Psoas muscle (tissue), 8 donors: ENCODE results near the gene SIPA1L2. TPM values are rescaled to one million over a fixed set of nuclear protein-coding genes. Genes with fewer than 3 reads are reported as not detected.

ENCODE experiments used
- ATAC-seq, 4 donors: fragments of 200-7000 bp; cut with Tn5 transposase; one replicate each; pipeline ENCODE4 v1.9.1; 2020; ENCODE audit warnings: moderate library complexity in 3 of 4, mild to moderate bottlenecking in 2 of 4
- DNase-seq, 2 donors: peaks; one replicate each; pipeline ENCODE4 v3.0.0-alpha.2; 2020
- H3K27ac ChIP-seq: fragments of 200-600 bp; one replicate; pipeline ENCODE4 v1.8.0; 2022
- H3K27me3 ChIP-seq, 3 donors: fragments of 200-600 bp in 1 of 3; one replicate each; pipeline versions ENCODE4 v1.6.1 to v1.8.0; 2013 to 2022; ENCODE audit warnings: low read length in 2 of 3, mild to moderate bottlenecking in 2 of 3, moderate library complexity in 1 of 3; ENCODE audit not compliant: insufficient read depth in 3 of 3
- H3K36me3 ChIP-seq, 2 donors: fragments of 200-600 bp in 1 of 2; one replicate each; pipeline versions ENCODE4 v1.6.1 to v1.8.0; 2013 to 2022; ENCODE audit warnings: low read depth in 1 of 2, mild to moderate bottlenecking in 1 of 2, moderate library complexity in 1 of 2; ENCODE audit not compliant: insufficient read depth in 1 of 2
- H3K4me1 ChIP-seq: fragments of 200-600 bp; one replicate; pipeline ENCODE4 v1.8.0; 2022
- H3K4me3 ChIP-seq: fragments of 200-600 bp; one replicate; pipeline ENCODE4 v1.8.0; 2022; ENCODE audit warnings: mild to moderate bottlenecking
- H3K9me3 ChIP-seq: fragments of 200-600 bp; one replicate; pipeline ENCODE4 v1.8.0; 2022
- CTCF ChIP-seq: fragments of 200-600 bp; IDR thresholded peaks from one replicate; pipeline ENCODE4 v1.8.0; 2022; ENCODE audit warnings: antibody characterized with exemption
- WGBS, 3 donors: extraction: QIAGEN DNeasy Blood & Tissue Kit; methylation state at CpG; one replicate each; pipeline versions ENCODE4 v1.1.6 to v1.1.7; 2013; 5-methylcytosine and 5-hydroxymethylcytosine counted together
- intact Hi-C, 2 donors: fragments of 100-400 bp; cut with DNase I; formaldehyde crosslinking; loops; one replicate each; pipeline versions ENCODE4 v1.11.0 to v1.14.2; 2022
- polyA plus RNA-seq, 3 donors: library from polyadenylated mRNA; stranded (reverse); fragments of 200-250 nt; gene quantifications; one replicate each; pipeline ENCODE4 v1.2.3, GENCODE V29; 2013
- total RNA-seq, 4 donors: library from RNA; stranded (reverse); fragmentation: NEBNext Ultra II Directional in 2 of 4; extraction: Animal tissue kit (Norgen Biotek cat#: 25700) in 2 of 4; gene quantifications; one replicate each; pipeline versions ENCODE4 v1.2.1 to v1.2.4, GENCODE V29; 2021 to 2023
- donor health status: healthy with polysubstance abuse.
- donor health status: DM: no; HTN: no; CAD: no; lungs with moderate emphysema.
- donor health status: Bipolar disorder and iron deficiency.
- donor health status: healthy.
- donor health status: DM: yes; HTN: yes; CAD: no.
- donor health status: DM: no; HTN: no; CAD: no.
- donor health status: DM: no; HTN: no; CAD: no.
- donor health status: DM: yes; HTN: yes; CAD: no.

Gene SIPA1L2
- total and polyA plus RNA-seq, 7 donors = 4.3 to 54.4 (median 9.4) TPM

DNA sequence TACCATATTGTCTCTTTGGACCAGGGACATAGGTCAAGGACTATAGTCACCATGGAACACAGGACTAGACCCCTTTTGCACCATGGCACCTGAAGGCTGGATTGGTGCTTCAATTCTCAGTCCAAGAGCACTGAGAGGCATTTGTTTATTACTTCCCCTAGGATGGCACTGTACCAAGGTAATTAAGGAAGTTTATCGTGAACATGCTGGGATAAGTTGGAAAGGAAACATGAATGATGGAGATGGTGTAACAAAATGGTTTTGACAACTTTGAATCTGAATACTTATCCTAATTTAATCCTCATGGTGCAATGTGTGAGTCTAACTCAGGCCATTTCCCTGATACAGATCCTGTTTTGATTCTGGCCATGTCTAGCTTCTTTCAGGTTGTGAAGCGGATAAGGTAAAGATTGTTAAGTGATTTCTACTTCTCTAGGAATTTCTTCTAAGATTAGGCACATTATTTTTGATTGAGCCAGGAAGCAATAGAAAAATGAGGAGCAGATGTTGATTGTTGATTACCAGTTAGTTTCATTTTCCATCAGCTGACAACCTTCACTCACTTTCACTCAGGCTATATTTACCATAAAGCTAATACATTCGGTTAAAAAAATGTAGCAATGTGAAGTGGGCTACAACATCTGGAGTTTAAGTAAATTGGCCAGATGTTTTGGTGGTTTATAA lies 37.3 kb upstream of the SIPA1L2 start:
- Histone ChIP-seq H3K9me3 (no peaks in the 10 kb centered on the region), H3K27me3 (no peaks in the 10 kb centered on the region), H3K27ac (no peak overlapping the region), H3K4me3 (no peak overlapping the region), H3K36me3 (no peaks in the 10 kb centered on the region), H3K4me1 (peaks cover 5% of the 10 kb centered on the region)
- ATAC-seq (no peak), DNase-seq (no peak)
- WGBS, 3 donors = 34% methylated on average over 3 of the region's 3 CpGs
- no peak for TF ChIP-seq CTCF
- intact Hi-C loops = no loop called here

DNA sequence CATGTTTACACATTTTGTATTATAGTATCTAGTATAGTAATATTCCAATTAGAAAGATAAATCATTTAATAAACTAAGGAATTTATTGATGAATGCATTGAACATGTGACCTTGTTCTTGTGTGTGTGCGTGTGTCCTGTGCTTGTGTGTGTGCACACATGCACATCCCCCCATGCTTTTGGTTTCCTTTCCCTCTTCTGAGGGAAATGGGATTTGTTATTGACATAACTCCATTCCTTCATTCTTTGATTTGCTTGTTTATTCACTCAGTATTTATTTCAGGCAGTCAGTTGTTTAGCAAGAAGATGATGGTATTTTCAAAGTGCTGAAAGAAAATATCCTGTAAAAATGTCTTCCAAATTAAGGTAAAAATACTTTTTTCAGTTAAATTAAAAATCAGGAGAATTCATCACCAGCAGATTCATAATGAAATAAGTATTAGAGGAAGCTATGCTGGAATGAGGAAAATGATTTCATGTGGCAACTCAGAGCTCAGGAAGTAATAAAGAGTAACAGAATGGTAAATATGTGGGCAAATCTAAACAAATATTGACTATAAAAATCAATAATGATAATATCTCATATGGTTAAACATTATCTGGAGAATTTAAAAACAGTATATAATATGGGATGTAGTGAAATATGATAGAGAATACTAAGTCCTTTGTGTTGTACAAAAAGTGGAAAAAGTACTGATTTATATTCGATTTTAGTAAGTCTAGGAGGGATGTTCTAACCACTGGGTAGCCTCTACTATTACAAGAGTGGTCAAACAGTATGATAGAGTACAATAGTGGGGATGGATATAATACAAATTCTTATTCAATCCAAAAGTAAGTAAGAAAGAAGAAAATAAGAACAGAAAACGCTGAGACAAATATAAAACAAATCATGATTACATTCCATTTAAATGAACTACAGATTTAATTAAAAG lies 35.2 kb upstream of the SIPA1L2 start:
- Histone ChIP-seq H3K27ac (no peak overlapping the region), H3K4me3 (no peak overlapping the region), H3K36me3 (no peaks in the 10 kb centered on the region), H3K4me1 (no peaks in the 10 kb centered on the region), H3K9me3 (no peaks in the 10 kb centered on the region), H3K27me3 (no peaks in the 10 kb centered on the region)
- DNase-seq (no peak), ATAC-seq (no peak)
- 94 to 95% (median 94%) methylated on average over 3 of the region's 3 CpGs for WGBS, 3 donors
- intact Hi-C loops = no loop called here
- TF ChIP-seq CTCF = no peak

GRCh38 chr1:232662910-232663309 lies 33.0 kb upstream of the SIPA1L2 start:
- no peaks in the 10 kb centered on the region for H3K4me1 ChIP-seq
- H3K4me3 ChIP-seq = no peak overlapping the region
- H3K36me3 ChIP-seq = no peaks in the 10 kb centered on the region
- peak in 1 of 2 donors; percentile 57 for DNase-seq
- peak; percentile 57 to 89 (median 77) for ATAC-seq
- no peaks in the 10 kb centered on the region for H3K9me3 ChIP-seq
- TF ChIP-seq CTCF = no peak
- intact Hi-C loops = no loop called here
- no peak overlapping the region for H3K27ac ChIP-seq
- WGBS, 3 donors = 30 to 53% (median 37%) methylated on average over 7 of the region's 7 CpGs
- H3K27me3 ChIP-seq = no peaks in the 10 kb centered on the region

DNA sequence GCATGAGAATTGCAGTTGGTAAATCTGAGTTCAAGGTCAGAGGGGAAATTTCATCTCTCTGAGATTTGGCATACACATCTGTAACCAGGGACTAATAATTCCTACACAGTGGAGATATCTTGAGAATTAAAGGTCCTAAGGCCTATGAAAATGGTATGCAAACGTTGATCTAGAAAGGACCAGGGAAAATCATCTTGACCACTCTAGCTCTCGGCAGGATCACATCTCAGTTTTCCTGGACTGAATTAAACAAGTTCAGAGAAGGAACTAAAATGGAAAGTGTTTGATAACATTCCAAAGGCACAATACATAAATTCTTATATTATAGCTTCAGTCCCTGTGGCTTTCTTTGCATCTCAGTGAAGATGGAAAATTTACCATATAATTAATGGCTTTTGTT lies 28.5 kb upstream of the SIPA1L2 start:
- H3K4me1 ChIP-seq = peaks cover 6% of the 10 kb centered on the region
- no peaks in the 10 kb centered on the region for H3K36me3 ChIP-seq
- WGBS, 3 donors = 58 to 68% (median 66%) methylated on average over 2 of the region's 2 CpGs
- no peaks in the 10 kb centered on the region for H3K27me3 ChIP-seq
- H3K9me3 ChIP-seq = no peaks in the 10 kb centered on the region
- H3K4me3 ChIP-seq = no peak overlapping the region
- ATAC-seq = no peak
- TF ChIP-seq CTCF = no peak
- DNase-seq = no peak
- H3K27ac ChIP-seq = no peak overlapping the region
- intact Hi-C loops = no loop called here
